HG03095 (cell line): ENCODE data around the gene TMEM80.

Experiments
- ATAC-seq: cut with Tn5 transposase; IDR thresholded peaks from one replicate; pipeline ENCODE4 v1.9.1; 2021; ENCODE audit warnings: moderate library complexity; ENCODE audit not compliant: unreplicated experiment

The TMEM80 gene

GRCh38 chr11:742571-743201 is 47.1 kb downstream of the TMEM80 start:
- no peak for ATAC-seq

- no peak for ATAC-seq
These were observed 49.8 kb downstream of the TMEM80 start for GRCh38 chr11:745428-745827.

- peak; percentile 26 for ATAC-seq
These were observed 50.9 kb downstream of the TMEM80 start for GRCh38 chr11:746289-747157.

GRCh38 chr11:747158-748006 is 51.8 kb downstream of the TMEM80 start, which contains the start of gene TALDO1:
Gene TALDO1, plus strand, starts transcription at chr11:747464. Its CDS starts 18 bp downstream, at chr11:747482.
- ATAC-seq = peak; percentile 90

GRCh38 chr11:748007-748359 is 52.4 kb downstream of the TMEM80 start:
- no peak for ATAC-seq

- no peak for ATAC-seq
These were observed 54.1 kb downstream of the TMEM80 start for GRCh38 chr11:749731-750130.
